ENCODE measurements around the gene SOWAHA.

DNA sequence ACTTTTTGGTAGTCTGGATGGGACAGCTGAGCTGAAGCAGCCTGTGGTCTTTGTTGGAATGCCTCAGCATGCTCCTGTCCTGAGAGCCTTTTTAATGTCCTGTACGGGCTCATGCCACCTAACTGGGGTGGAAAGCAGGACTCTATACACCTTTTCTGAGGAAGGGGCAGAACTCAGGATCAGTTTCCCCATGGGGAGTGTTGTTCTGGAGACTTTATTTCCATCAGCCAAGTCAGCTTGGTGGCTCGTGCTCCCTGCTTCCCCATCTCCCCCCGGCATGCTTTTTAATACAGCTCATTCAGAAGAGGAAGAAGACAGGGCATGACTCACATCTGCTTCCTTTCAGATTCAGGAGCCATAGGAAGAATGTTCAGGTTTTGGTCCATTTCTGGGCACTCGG lies 31.0 kb upstream of the SOWAHA start:
- TF ChIP-seq YY1 (IDR thresholded peaks at IDR 0.05; ENCODE audit: insufficient read depth, insufficient read length) (no peak), SUZ12 (IDR thresholded peaks at IDR 0.05; ENCODE audit: extremely low read depth, insufficient read depth, insufficient read length) (no peak)
